Measurements from ENCODE around the gene STUM. TPM values are rescaled to one million over a fixed set of nuclear protein-coding genes. Genes with fewer than 3 reads are reported as not detected.

Gene STUM
- polyA plus RNA-seq, 2 of the 4 experiments (the other 2 are of a cell fraction), result not detected

GRCh38 chr1:226652613-226653012 lies 104.0 kb downstream of the STUM start:
- TF ChIP-seq GATA3 (IDR thresholded peaks at IDR 0.05; ENCODE audit: borderline replicate concordance) (no peak), MAZ (IDR thresholded peaks at IDR 0.05; ENCODE audit: borderline replicate concordance, low read depth, low read length) (no peak), PBX3 (IDR thresholded peaks at IDR 0.05) (no peak), JUN (IDR thresholded peaks at IDR 0.05) (no peak), BCL3 (IDR thresholded peaks at IDR 0.05) (no peak), EP300 (IDR thresholded peaks at IDR 0.05) (no peak), HEYL (CRISPR knock-in tag; IDR thresholded peaks at IDR 0.05) (no peak), RCOR1 (IDR thresholded peaks at IDR 0.05; ENCODE audit: low read depth, low read length) (no peak)
- FAIRE-seq (no peak), DNase-seq (ENCODE audit: low read depth in 1 of 2, low spot score in 1 of 2) (no peak), ATAC-seq (no peak)
- Histone ChIP-seq H3K4me2 (no peak overlapping the region), H3K9me3 (no peaks in the 10 kb centered on the region), H3K4me3 (no peak overlapping the region), H3K27ac (no peak overlapping the region), H3K4me1 (0 out of 3 replicates have a peak, but pooled peaks cover 3% of the 10 kb centered on the region)
- WGBS (ENCODE audit: missing lambda C conversion rate), result 100% methylated on average over 1 of the region's 6 CpGs
- POLR2A ChIA-PET, result no interaction called here
- CTCF ChIA-PET, result no interaction called here

DNA sequence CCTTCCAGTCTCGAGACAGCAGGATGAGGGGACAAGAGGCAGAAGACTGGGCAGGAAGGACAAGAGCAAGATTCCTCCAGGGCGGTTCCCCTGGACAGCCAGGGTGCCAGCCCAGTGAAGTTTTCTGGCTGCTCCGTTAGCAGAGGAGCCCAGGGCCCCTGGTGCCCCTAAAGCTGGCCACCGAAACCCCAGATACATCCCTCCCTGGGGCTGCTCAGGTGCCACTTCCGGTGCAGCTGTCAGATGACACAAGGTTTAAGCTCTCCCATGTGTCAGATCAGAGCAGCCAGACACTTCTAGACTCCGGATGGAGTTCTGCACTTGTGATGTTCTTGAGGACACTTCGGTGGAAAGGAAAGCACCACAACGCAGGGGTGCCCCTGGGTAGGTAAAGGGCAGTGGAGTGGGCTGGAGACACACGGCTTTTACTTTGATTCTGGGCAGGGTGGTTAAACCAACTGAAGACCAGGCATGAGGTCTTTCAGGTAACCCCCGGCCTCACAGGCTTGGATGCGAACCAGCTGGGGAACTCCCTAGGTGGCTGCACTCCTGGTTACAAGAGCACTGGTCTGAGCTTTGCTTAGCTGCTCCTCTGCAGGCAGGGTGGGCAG lies 104.9 kb downstream of the STUM start:
- Histone ChIP-seq H3K27ac (no peak overlapping the region), H3K4me1 (0 out of 3 replicates have a peak, but pooled peaks cover 3% of the 10 kb centered on the region), H3K4me2 (no peak overlapping the region), H3K4me3 (no peak overlapping the region), H3K9me3 (no peaks in the 10 kb centered on the region)
- POLR2A ChIA-PET, result no interaction called here
- CTCF ChIA-PET, result interaction anchor here (0.8 to 2.0 kb wide), 4 partner anchors 15 to 245 kb away, joined by 3 to 5 read pairs (median 3); partner anchors contain the start of gene PARP1
- ATAC-seq, result no peak
- no peak for TF ChIP-seq HOXB5 (CRISPR knock-in tag; IDR thresholded peaks at IDR 0.05)
- no peak for TF ChIP-seq CBX8 (IDR thresholded peaks at IDR 0.05)
- no peak for TF ChIP-seq FOSL2 (IDR thresholded peaks at IDR 0.05)
- TF ChIP-seq FOSL2 (CRISPR knock-in tag; IDR thresholded peaks at IDR 0.05), result no peak
- no peak for TF ChIP-seq TFCP2L1 (CRISPR knock-in tag; IDR thresholded peaks at IDR 0.05)
- TF ChIP-seq NFE2L2 (conservative IDR thresholded peaks at IDR 0.05; ENCODE audit: low read length), result no peak
- no peak for TF ChIP-seq CTCF (IDR thresholded peaks at IDR 0.05)
- TF ChIP-seq MYC (IDR thresholded peaks at IDR 0.05; ENCODE audit: borderline replicate concordance, low read length), result no peak
- FAIRE-seq, result no peak
- 75% methylated on average over 9 of the region's 11 CpGs for WGBS (ENCODE audit: missing lambda C conversion rate)
- no peak for DNase-seq (ENCODE audit: low read depth in 1 of 2, low spot score in 1 of 2)

DNA sequence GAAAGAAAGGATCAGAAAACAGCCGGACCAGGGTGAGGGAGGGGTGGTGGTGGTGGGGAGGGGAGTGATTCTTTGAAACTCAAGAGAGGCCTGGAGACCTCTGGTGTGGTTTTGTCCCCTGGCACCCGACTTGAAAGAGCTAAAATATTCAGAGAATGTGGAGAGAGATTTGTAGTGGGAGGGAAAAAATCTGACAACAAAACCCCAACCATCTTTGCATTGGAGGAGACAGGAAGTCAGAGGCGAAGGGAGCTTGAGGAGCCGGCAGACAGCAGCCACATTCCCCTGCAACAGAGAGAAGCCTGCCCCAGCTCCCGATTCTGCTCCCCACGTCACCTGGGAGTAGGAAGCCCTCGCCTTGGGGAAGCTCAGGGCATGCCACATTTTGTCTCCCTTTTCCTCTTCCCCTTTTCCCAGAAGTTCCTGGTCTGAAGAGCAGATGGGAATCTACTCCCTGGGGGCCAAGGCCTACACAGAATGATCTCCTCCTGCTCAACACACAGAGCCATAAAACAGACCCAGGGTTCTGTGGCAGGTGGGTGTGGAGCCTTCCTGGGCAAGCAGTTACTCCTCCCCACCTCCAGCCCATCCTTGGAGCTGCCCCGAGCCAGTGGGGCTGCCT lies 105.6 kb downstream of the STUM start:
- ATAC-seq (no peak), FAIRE-seq (no peak), DNase-seq (ENCODE audit: low read depth in 1 of 2, low spot score in 1 of 2) (no peak)
- Histone ChIP-seq H3K4me2 (no peak overlapping the region), H3K9me3 (no peaks in the 10 kb centered on the region), H3K4me3 (no peak overlapping the region), H3K4me1 (0 out of 3 replicates have a peak, but pooled peaks cover 3% of the 10 kb centered on the region), H3K27ac (no peak overlapping the region)
- ChIA-PET POLR2A (no interaction called here), CTCF (interaction anchor here (0.8 to 2.0 kb wide), 5 partner anchors 14 to 246 kb away, joined by 3 to 5 read pairs (median 3); partner anchors contain the start of gene PARP1)
- WGBS (ENCODE audit: missing lambda C conversion rate), result 66% methylated on average over 8 of the region's 8 CpGs
- TF ChIP-seq HOXB13 (CRISPR knock-in tag; IDR thresholded peaks at IDR 0.05; ENCODE audit: low read depth), result no peak
- no peak for TF ChIP-seq BCL3 (IDR thresholded peaks at IDR 0.05)
- TF ChIP-seq CBX8 (IDR thresholded peaks at IDR 0.05), result no peak
- no peak for TF ChIP-seq JUNB (IDR thresholded peaks at IDR 0.05)
- TF ChIP-seq EHMT2 (IDR thresholded peaks at IDR 0.05; ENCODE audit: low read depth), result no peak
- no peak for TF ChIP-seq MAFK (IDR thresholded peaks at IDR 0.05; ENCODE audit: partially characterized antibody)
- TF ChIP-seq REST (IDR thresholded peaks at IDR 0.05), result no peak
- TF ChIP-seq FOSL2 (IDR thresholded peaks at IDR 0.05), result no peak
- TF ChIP-seq FOSL2 (CRISPR knock-in tag; IDR thresholded peaks at IDR 0.05), result no peak
- no peak for TF ChIP-seq NPAS2 (CRISPR knock-in tag; IDR thresholded peaks at IDR 0.05; ENCODE audit: borderline replicate concordance)
- TF ChIP-seq MAZ (IDR thresholded peaks at IDR 0.05; ENCODE audit: borderline replicate concordance, low read depth, low read length), result no peak
- no peak for TF ChIP-seq ATOH8 (CRISPR knock-in tag; IDR thresholded peaks at IDR 0.05; ENCODE audit: low read depth)

Data from A549 (cell line).